ENCODE data around the gene KPNA4.
"Not testable (repeated sequence)": the region's sequence is repeated elsewhere in the genome, so short reads cannot be mapped to it uniquely, and the experiment has no call there.

KPNA4 gene

GRCh38 chr3:160588023-160588422 lies 22.7 kb upstream of the KPNA4 start:
- Histone ChIP-seq H3K9me3 (replicated peaks; ENCODE audit: low read length) (no peaks in the 10 kb centered on the region), H3K27me3 (ENCODE audit: control insufficient read depth, insufficient read depth, low read length) (no peaks in the 10 kb centered on the region), H3K4me1 (ENCODE audit: control insufficient read depth, insufficient read depth, low read length) (no peaks in the 10 kb centered on the region), H3K9ac (ENCODE audit: low read depth, low read length) (no peak overlapping the region), H3K36me3 (ENCODE audit: insufficient read depth, low read length) (no peaks in the 10 kb centered on the region), H3K4me3 (ENCODE audit: low read length) (no peak overlapping the region), H3K4me2 (ENCODE audit: low read length) (no peak overlapping the region)

GRCh38 chr3:160587105-160587504 lies 21.7 kb upstream of the KPNA4 start:
- no peak overlapping the region for H3K9ac ChIP-seq (ENCODE audit: low read depth, low read length)

GRCh38 chr3:160586679-160587078 lies 21.3 kb upstream of the KPNA4 start:
- Histone ChIP-seq H3K4me2 (ENCODE audit: low read length) (no peak overlapping the region), H3K9me3 (replicated peaks; ENCODE audit: low read length) (no peaks in the 10 kb centered on the region), H3K4me3 (ENCODE audit: low read length) (no peak overlapping the region), H3K4me1 (ENCODE audit: control insufficient read depth, insufficient read depth, low read length) (no peaks in the 10 kb centered on the region), H3K27me3 (ENCODE audit: control insufficient read depth, insufficient read depth, low read length) (no peaks in the 10 kb centered on the region), H3K9ac (ENCODE audit: low read depth, low read length) (no peak overlapping the region), H3K36me3 (ENCODE audit: insufficient read depth, low read length) (no peaks in the 10 kb centered on the region)

More at GRCh38 chr3:160587105-160587504, 21.7 kb upstream of the KPNA4 start:
- Histone ChIP-seq H3K4me1 (ENCODE audit: control insufficient read depth, insufficient read depth, low read length) (no peaks in the 10 kb centered on the region), H3K9me3 (replicated peaks; ENCODE audit: low read length) (no peaks in the 10 kb centered on the region), H3K36me3 (ENCODE audit: insufficient read depth, low read length) (no peaks in the 10 kb centered on the region), H3K4me3 (ENCODE audit: low read length) (no peak overlapping the region), H3K27me3 (ENCODE audit: control insufficient read depth, insufficient read depth, low read length) (no peaks in the 10 kb centered on the region), H3K4me2 (ENCODE audit: low read length) (no peak overlapping the region)

DNA sequence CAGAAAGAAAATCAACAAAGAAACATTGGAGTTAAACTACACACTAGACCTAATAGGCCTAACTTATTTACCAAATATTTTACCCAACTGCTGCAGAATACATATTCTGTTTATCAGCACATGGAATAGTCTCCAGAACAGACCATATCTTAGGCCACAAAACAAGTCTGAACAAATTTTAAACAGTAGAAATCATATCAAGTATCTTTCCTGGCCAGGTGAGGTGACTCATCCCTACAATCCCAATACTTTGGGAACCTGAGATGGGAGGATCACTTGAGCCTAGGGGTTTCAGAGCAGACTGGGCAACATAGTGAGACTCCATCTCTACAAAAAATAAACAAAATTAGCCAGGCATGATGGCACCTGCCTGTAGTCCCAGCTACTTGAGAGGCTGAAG lies 18.1 kb upstream of the KPNA4 start:
- Histone ChIP-seq H3K4me3 (ENCODE audit: low read length) (no peak overlapping the region), H3K9ac (ENCODE audit: low read depth, low read length) (no peak overlapping the region), H3K9me3 (replicated peaks; ENCODE audit: low read length) (no peaks in the 10 kb centered on the region), H3K27me3 (ENCODE audit: control insufficient read depth, insufficient read depth, low read length) (no peaks in the 10 kb centered on the region), H3K4me1 (ENCODE audit: control insufficient read depth, insufficient read depth, low read length) (no peaks in the 10 kb centered on the region), H3K4me2 (ENCODE audit: low read length) (no peak overlapping the region), H3K36me3 (ENCODE audit: insufficient read depth, low read length) (no peaks in the 10 kb centered on the region)

GRCh38 chr3:160580938-160581337 lies 15.6 kb upstream of the KPNA4 start:
- H3K4me2 ChIP-seq (ENCODE audit: low read length), result no peak overlapping the region
- H3K27me3 ChIP-seq (ENCODE audit: control insufficient read depth, insufficient read depth, low read length), result no peaks in the 10 kb centered on the region
- H3K9me3 ChIP-seq (replicated peaks; ENCODE audit: low read length), result no peaks in the 10 kb centered on the region
- H3K36me3 ChIP-seq (ENCODE audit: insufficient read depth, low read length), result no peaks in the 10 kb centered on the region
- peaks cover 4% of the 10 kb centered on the region for H3K4me1 ChIP-seq (ENCODE audit: control insufficient read depth, insufficient read depth, low read length)
- no peak overlapping the region for H3K9ac ChIP-seq (ENCODE audit: low read depth, low read length)
- H3K4me3 ChIP-seq (ENCODE audit: low read length), result no peak overlapping the region

- no peak overlapping the region for H3K9ac ChIP-seq (ENCODE audit: low read depth, low read length)
- no peaks in the 10 kb centered on the region for H3K9me3 ChIP-seq (replicated peaks; ENCODE audit: low read length)
- H3K27me3 ChIP-seq (ENCODE audit: control insufficient read depth, insufficient read depth, low read length), result no peaks in the 10 kb centered on the region
- peaks cover 4% of the 10 kb centered on the region for H3K4me1 ChIP-seq (ENCODE audit: control insufficient read depth, insufficient read depth, low read length)
- H3K4me2 ChIP-seq (ENCODE audit: low read length), result no peak overlapping the region
- H3K36me3 ChIP-seq (ENCODE audit: insufficient read depth, low read length), result no peaks in the 10 kb centered on the region
- no peak overlapping the region for H3K4me3 ChIP-seq (ENCODE audit: low read length)
Measured at GRCh38 chr3:160577556-160578195, 12.3 kb upstream of the KPNA4 start.

DNA sequence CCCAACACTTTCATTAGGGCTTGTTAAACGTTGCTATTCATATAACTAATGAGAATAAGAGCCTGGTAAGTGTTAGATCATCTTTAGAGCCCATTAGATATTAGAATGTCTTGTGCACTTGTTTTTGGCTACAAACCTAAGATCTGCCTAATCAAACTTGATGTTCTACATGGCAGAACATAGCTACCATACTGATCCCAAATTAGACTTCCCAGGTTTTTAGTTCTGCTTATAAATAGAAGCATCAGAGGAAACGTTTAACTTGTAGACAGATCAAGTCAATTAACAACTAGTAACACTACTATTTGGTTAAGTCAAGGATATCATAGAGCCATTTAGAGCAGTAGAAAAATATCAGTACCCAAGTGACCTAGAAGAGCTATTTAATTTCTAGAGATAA lies 11.7 kb upstream of the KPNA4 start:
- Histone ChIP-seq H3K27me3 (ENCODE audit: control insufficient read depth, insufficient read depth, low read length) (no peaks in the 10 kb centered on the region), H3K9ac (ENCODE audit: low read depth, low read length) (no peak overlapping the region), H3K4me3 (ENCODE audit: low read length) (no peak overlapping the region), H3K4me2 (ENCODE audit: low read length) (no peak overlapping the region), H3K4me1 (ENCODE audit: control insufficient read depth, insufficient read depth, low read length) (peaks cover 4% of the 10 kb centered on the region), H3K9me3 (replicated peaks; ENCODE audit: low read length) (no peaks in the 10 kb centered on the region), H3K36me3 (ENCODE audit: insufficient read depth, low read length) (no peaks in the 10 kb centered on the region)

DNA sequence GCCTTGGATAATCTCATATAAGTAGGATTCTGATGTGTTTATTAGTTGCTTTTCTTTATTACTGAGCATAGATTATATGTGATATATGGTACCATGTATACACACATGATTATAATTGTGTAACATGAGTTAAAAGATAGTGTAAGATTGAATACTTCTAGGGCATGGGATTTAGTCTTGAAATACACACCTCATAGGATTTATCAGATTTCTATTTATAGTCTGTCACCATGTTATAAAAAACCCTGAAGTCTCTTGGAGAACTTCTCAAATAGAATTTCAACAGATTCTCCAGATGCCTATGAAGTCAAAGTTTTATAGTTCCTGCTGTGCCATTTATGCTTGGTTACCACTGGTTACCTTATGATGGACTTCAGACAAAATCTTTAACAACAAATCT lies 11.2 kb upstream of the KPNA4 start:
- peaks cover 4% of the 10 kb centered on the region for H3K4me1 ChIP-seq (ENCODE audit: control insufficient read depth, insufficient read depth, low read length)
- H3K4me3 ChIP-seq (ENCODE audit: low read length), result no peak overlapping the region
- H3K36me3 ChIP-seq (ENCODE audit: insufficient read depth, low read length), result no peaks in the 10 kb centered on the region
- no peak overlapping the region for H3K4me2 ChIP-seq (ENCODE audit: low read length)
- no peak overlapping the region for H3K9ac ChIP-seq (ENCODE audit: low read depth, low read length)
- H3K27me3 ChIP-seq (ENCODE audit: control insufficient read depth, insufficient read depth, low read length), result no peaks in the 10 kb centered on the region
- no peaks in the 10 kb centered on the region for H3K9me3 ChIP-seq (replicated peaks; ENCODE audit: low read length)

GRCh38 chr3:160575589-160575988 lies 10.2 kb upstream of the KPNA4 start:
- no peak overlapping the region for H3K4me2 ChIP-seq (ENCODE audit: low read length)
- no peak overlapping the region for H3K9ac ChIP-seq (ENCODE audit: low read depth, low read length)
- H3K36me3 ChIP-seq (ENCODE audit: insufficient read depth, low read length), result no peaks in the 10 kb centered on the region
- peaks cover 4% of the 10 kb centered on the region for H3K4me1 ChIP-seq (ENCODE audit: control insufficient read depth, insufficient read depth, low read length)
- H3K4me3 ChIP-seq (ENCODE audit: low read length), result no peak overlapping the region
- H3K27me3 ChIP-seq (ENCODE audit: control insufficient read depth, insufficient read depth, low read length), result no peaks in the 10 kb centered on the region
- no peaks in the 10 kb centered on the region for H3K9me3 ChIP-seq (replicated peaks; ENCODE audit: low read length)

- H3K36me3 ChIP-seq (ENCODE audit: insufficient read depth, low read length), result no peaks in the 10 kb centered on the region
- no peaks in the 10 kb centered on the region for H3K9me3 ChIP-seq (replicated peaks; ENCODE audit: low read length)
- peaks cover 4% of the 10 kb centered on the region for H3K4me1 ChIP-seq (ENCODE audit: control insufficient read depth, insufficient read depth, low read length)
- no peak overlapping the region for H3K4me2 ChIP-seq (ENCODE audit: low read length)
- H3K27me3 ChIP-seq (ENCODE audit: control insufficient read depth, insufficient read depth, low read length), result no peaks in the 10 kb centered on the region
- H3K9ac ChIP-seq (ENCODE audit: low read depth, low read length), result no peak overlapping the region
- H3K4me3 ChIP-seq (ENCODE audit: low read length), result no peak overlapping the region
Measured at GRCh38 chr3:160574636-160575035, 9.3 kb upstream of the KPNA4 start.

GRCh38 chr3:160573955-160574525 lies 8.7 kb upstream of the KPNA4 start:
- not testable (repeated sequence) for H3K9ac ChIP-seq (ENCODE audit: low read depth, low read length); H3K27me3 ChIP-seq (ENCODE audit: control insufficient read depth, insufficient read depth, low read length); H3K4me2 ChIP-seq (ENCODE audit: low read length); H3K9me3 ChIP-seq (replicated peaks; ENCODE audit: low read length); H3K36me3 ChIP-seq (ENCODE audit: insufficient read depth, low read length); H3K4me1 ChIP-seq (ENCODE audit: control insufficient read depth, insufficient read depth, low read length); H3K4me3 ChIP-seq (ENCODE audit: low read length)

DNA sequence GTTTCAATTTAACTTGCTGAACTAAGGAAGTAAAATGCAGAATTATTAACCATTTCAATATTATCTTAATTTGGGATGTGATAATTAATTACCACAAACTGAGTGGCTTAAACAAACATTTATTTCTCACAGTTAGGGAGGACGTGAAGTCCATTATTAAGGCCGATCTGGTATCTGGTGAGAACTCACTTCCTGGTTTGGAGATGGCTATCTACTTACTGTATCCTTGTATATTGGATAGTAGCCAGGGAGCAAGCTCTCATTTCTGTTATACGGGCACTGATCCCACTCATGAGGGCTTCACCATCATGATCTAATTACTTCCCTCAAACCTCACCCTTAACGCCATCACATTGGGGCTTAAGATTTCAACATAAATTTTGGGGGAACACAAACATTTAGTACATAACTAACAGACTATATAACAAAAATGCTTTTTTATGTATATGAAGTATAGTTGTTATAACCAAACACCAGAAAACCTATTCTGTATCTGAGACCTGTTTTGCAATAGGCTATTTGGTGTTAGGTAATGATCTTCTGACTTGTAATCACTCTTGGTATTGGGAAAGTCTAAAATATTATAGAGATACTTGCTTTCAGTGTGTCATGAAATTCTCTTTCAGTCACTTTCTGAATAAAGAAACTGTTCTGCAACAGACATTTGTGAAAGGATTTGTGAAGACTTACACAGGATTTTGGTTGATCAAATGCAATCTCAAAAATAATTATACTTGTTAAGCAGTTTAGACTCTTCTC lies 4.7 kb upstream of the KPNA4 start:
- Histone ChIP-seq H3K27me3 (ENCODE audit: control insufficient read depth, insufficient read depth, low read length) (no peaks in the 10 kb centered on the region), H3K9ac (ENCODE audit: low read depth, low read length) (no peak overlapping the region), H3K4me3 (ENCODE audit: low read length) (no peak overlapping the region), H3K4me1 (ENCODE audit: control insufficient read depth, insufficient read depth, low read length) (peaks cover 10% of the 10 kb centered on the region), H3K36me3 (ENCODE audit: insufficient read depth, low read length) (peaks cover 10% of the 10 kb centered on the region), H3K9me3 (replicated peaks; ENCODE audit: low read length) (no peaks in the 10 kb centered on the region), H3K4me2 (ENCODE audit: low read length) (no peak overlapping the region)

Data from skeletal muscle satellite cell (primary cell).